Inferior parietal cortex (tissue), 1 donor: ENCODE results near the gene SHISAL2B.
"Not testable (repeated sequence)": the region's sequence is repeated elsewhere in the genome, so short reads cannot be mapped to it uniquely, and the experiment has no call there.

Experiments used
- DNase-seq: peaks from one replicate; pipeline ENCODE4 v3.0.0-alpha.2; 2016; ENCODE audit errors: extremely low spot score

The SHISAL2B gene

GRCh38 chr5:64690417-64691151 lies at the start of gene SHISAL2B:
SHISAL2B (plus strand) TSS chr5:64690503; CDS start chr5:64690624, 121 bp downstream.
- DNase-seq: peak; percentile 4

- no peak for DNase-seq
These were observed 45.5 kb upstream of the SHISAL2B start for GRCh38 chr5:64644831-64645230.

DNA sequence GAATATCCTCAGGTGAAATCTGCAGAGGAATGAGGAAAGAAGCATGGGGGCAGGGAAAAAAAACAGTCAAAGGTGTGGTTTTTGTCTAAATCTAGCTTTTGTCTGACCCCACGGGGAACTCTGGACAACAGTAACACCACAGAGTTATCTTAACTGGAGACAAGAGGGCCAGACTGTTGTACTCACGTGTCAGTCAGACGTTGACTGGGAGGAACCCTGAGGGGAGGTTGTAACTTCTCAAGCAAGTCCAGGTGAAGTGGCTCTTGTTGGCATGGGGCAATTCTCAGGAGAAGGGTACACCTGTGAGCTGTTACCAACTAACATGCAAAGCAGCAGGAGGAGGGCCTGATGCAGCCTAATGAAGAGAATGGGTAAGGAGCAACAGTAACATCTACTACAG lies 44.1 kb upstream of the SHISAL2B start:
- DNase-seq: no peak

- DNase-seq: no peak
These were observed 40.8 kb upstream of the SHISAL2B start for GRCh38 chr5:64649512-64649911.

DNA sequence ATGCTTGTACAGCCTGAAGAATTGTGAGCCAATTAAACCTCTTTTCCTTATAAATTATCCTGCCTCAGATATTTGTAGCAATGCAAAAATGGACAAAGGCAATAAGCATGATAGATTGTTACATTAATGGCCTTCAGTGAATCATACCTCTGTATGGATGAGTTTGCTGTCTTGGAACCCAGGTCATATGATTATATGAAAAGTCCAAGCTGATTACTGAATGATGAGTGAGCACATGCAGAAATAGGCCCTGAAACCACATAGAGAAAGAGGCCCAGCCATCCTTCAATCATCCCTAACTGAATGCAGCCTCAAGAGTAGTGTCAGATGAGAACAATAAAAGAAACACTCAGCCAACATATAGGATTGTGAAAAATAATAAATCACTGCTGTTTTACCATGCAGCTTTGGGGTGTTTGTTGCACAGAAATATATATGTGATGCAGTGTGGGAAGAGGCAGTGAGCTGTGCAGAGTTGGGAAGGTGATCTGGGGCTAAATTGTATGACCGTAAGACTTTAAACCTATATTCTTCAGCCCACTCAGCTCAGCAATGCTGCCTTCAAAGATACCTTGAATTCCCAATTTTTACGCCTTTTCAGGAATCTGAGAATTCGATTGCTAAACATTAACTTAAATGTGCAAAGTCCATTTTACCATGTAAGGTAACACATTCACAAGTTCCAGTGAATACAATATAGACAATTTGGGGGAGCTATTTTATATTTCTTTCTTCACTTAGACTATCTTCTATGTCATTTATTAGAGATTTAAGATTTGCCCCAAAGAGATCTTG lies 36.3 kb upstream of the SHISAL2B start:
- DNase-seq: no peak

GRCh38 chr5:64654561-64654938 lies 35.8 kb upstream of the SHISAL2B start:
- no peak for DNase-seq

DNA sequence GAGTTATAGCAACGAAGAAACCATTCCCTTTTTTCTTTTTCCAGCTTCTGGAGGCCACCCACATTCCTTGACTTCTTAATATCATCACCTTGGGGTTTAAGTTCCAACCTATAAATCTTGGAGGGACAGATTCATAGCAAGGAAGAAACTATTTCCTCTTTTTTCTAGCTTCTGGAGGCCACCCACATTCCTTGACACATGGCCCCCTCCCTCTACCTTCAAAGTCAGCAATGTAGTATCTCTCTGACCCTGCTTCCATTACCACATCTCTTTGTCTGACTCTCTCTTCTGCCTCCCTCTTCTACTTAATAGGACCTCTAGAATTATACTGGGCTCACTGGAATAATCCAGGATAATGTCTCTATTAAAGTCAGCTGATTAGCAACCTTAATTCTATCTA lies 34.7 kb upstream of the SHISAL2B start:
- DNase-seq: no peak

GRCh38 chr5:64659289-64659688 lies 31.0 kb upstream of the SHISAL2B start:
- no peak for DNase-seq

DNA sequence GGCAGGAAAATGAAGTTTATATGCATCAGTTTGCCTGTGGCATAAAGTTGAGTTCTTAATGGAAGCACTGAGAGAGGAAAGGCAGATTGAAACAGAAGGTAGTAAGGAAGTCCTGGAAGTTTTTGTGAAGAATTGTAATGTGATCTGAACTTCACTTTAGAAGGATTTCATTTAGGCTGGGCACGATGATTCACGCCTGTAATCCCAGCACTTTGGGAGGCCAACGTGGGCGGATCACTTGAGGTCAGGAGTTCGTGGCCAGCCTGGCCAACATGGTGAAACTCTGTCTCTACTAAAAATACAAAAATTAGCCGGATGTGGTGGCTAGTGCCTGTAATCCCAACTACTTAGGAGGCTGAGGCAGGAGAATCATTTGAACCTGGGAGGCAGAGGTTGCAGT lies 27.1 kb upstream of the SHISAL2B start:
- DNase-seq: not testable (repeated sequence)

GRCh38 chr5:64665243-64665642 lies 25.1 kb upstream of the SHISAL2B start:
- DNase-seq: no peak

- no peak for DNase-seq
These were observed 24.2 kb upstream of the SHISAL2B start for GRCh38 chr5:64666078-64666477.

- no peak for DNase-seq
These were observed 23.2 kb upstream of the SHISAL2B start for GRCh38 chr5:64667068-64667467.

DNA sequence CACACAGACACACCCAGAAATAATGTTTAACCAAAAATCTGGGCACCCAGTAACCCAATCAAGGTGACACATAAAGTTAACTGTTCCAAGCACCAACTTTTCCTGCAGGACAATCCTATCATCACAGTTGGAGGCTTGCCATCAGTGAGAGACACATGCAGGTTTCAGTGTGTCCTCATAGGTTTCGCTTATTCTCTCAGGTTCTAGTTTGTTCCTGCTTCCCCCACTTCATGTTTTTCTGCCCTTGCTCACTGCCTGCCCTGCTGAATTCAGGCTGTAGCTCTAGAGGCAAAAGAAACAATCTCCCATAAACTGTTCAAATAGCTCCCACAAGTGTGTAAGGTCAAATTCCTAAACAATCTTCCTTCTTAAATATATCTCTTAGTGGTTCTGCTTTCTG lies 20.0 kb upstream of the SHISAL2B start:
- DNase-seq: no peak

DNA sequence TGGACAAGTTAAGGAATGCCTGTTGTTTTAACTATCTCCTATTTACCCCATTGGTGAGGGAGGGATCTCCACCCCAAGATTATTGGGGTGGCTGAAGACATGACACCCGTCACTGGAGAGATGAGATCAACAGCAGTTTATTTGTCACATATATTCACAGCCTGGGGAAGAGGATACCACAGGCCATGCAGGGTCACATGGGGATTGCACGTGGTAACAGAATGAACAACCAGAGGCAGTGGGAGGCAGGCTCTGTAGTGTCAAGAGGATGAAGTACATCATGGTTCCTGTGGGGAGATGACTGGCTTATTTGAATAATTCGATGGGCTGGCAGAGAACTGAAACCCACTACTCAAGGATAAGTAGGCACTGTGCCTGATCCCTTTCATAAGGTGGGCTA lies 18.6 kb upstream of the SHISAL2B start:
- no peak for DNase-seq

DNA sequence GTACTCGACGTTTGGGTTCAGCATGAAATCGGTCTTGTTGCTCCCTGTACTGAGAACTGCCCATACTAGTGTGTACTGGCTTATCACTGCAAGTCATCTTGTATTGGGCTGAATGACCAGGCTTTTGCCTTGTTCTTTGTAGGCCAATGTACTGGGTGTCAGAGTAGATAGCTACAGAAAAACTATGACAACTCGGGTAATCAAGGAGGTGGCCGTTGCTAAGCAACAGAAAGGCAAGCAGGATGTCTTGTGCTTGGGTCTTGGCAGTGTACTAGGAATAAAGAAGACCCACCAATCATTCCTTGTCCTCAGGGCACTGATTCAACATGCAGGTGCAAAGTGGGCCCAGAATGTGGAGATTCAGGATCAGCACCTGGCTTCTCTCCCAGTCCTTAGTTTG lies 11.9 kb upstream of the SHISAL2B start:
- DNase-seq: peak; percentile 4

GRCh38 chr5:64680289-64680688 lies 10.0 kb upstream of the SHISAL2B start:
- DNase-seq: no peak

DNA sequence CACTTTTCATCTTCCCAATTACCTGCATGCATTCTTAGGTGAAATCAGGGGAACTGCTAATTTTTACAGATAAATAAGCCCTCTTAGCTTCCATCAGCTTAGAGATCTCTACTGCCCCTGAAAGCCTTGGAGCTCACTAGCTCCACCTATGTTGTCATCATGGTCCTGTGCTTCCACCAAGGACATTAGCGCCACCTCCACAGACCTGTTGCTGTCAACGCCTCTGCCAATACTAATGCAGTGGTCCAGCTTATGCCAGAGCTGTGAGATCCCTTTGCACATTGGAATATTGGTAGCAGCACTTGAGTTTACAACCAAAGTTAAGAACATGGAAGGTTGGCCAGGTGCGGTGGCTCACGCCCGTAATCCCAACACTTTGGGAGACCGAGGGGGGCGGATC lies 7.7 kb upstream of the SHISAL2B start:
- no peak for DNase-seq

DNA sequence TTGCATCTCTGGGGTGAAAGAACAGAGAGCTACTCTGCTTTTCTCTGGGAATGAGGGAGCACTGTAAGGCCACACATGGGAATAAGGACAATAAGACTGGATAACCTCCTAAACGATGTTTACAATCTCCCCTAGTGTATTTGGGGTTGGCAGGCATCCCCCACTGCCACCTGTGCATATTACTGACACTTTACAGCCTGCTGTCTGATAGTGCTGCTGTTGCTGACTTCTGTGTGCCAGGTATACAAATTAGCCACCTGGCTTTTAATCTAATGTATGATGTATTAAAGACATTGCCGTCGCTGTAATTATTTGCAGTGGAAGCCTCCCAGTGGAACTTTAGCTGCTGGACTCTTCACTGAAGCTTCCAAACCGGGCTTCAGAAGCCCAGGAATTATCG lies 4.4 kb upstream of the SHISAL2B start:
- no peak for DNase-seq

- DNase-seq: no peak
These were observed 1.9 kb upstream of the SHISAL2B start for GRCh38 chr5:64688391-64688790.

DNA sequence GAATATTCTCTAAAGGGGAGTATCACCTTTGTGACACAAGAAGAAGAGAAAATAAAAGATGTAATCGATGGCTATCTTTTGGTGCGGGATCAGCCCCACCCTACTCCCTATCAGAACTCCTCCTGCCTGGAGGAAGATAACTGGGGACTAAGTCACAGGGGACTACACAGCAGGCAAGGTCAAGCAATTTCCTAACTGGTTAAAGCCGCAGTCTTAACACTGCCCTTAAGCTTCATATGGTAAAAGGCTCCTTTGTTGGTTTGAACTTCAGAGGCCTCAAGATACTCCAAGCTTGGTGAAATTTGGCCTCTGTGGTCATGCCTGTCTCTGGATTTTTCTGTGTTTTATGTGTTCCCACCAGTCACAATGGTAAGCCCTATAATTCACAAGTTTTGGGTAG lies 1.3 kb upstream of the SHISAL2B start:
- no peak for DNase-seq

- no peak for DNase-seq
These were observed 243 bp upstream of the SHISAL2B start for GRCh38 chr5:64690104-64690416.

DNA sequence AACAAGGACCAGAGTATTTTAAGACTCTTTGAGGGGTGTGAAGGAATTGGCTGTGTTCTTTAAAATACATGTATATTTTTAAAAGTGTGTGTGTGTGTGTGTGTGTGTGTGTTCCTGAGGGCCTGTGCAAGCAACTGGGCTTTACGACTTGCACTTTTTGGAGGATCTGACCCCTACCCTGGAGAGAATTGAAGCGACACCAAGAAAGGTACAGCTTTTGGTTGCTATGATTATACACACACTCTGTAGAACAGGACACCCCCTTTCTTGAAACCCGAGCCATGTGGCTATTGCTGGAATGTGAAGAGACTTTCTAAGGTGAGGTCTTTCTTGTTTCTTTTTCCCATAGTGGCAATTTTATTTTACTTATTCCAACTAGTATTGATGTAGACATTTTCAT lies 988 bp downstream of the SHISAL2B start:
- DNase-seq: no peak

GRCh38 chr5:64693636-64694035 lies 3.3 kb downstream of the SHISAL2B start:
- no peak for DNase-seq

GRCh38 chr5:64696414-64696813 lies 6.1 kb downstream of the SHISAL2B start:
- DNase-seq: not testable (repeated sequence)
